SKM-1 treated with dmso at 0.1 percent for 144 hours (cell line): ENCODE results near the gene KCNK7.

Source experiments
- DNase-seq: peaks from one replicate; lab custom pipeline; 2025; ENCODE audit not compliant: unreplicated experiment; lab: John Stamatoyannopoulos, UW

Gene KCNK7

DNA sequence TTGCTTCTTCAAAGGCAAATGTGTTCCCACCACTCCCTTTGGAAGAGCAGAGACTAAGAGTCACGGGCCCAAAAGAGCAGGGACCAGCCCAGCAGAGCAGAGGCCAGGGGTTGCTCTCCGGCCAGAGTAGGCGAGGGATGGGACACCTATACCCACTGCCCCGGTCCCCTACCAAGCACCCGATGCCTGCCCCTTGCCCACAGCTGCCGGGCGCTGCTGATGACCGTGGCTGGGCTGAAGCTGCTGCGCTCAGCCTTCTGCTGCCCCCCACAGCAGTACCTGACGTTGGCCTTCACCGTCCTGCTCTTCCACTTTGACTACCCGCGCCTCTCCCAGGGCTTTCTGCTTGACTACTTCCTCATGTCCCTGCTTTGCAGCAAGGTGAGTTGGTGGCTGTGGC, 31.6 kb upstream of the KCNK7 start:
- no peak for DNase-seq

DNA sequence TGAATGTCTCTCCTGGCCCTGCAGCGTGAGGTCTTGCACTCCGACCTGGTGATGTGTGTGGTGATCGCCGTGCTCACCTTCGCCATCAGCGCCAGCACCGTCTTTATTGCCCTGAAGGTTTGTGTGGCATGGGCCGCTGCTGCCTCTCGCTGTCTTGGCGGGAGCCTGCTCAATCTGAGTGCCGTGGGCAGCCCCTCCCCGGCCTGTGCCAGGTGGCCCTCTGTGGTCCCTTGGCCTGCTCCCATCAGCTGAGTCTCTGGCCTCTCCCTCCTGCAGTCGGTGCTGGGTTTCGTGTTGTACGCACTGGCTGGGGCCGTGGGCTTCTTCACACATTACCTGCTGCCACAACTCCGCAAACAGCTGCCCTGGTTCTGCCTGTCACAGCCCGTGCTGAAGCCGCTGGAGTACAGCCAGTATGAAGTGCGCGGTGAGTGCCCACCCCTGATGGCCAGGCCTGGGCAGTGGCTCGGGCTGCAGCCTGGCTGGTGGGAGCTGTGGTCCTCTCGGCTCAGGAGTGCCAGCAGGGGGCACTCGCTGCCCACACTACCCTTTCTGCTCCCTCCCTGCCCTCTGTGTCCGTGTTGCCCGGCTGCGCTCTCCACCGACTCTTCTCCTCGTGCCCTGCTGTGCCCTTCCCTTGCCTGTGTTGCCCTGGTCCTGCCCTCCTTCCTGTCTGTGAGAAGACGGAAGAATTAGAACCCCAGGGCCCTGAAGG, 30.2 kb upstream of the KCNK7 start:
- no peak for DNase-seq

GRCh38 chr11:65624931-65625627, 29.5 kb upstream of the KCNK7 start:
- no peak for DNase-seq

- no peak for DNase-seq
Observed at GRCh38 chr11:65623852-65624616, 28.4 kb upstream of the KCNK7 start.

DNA sequence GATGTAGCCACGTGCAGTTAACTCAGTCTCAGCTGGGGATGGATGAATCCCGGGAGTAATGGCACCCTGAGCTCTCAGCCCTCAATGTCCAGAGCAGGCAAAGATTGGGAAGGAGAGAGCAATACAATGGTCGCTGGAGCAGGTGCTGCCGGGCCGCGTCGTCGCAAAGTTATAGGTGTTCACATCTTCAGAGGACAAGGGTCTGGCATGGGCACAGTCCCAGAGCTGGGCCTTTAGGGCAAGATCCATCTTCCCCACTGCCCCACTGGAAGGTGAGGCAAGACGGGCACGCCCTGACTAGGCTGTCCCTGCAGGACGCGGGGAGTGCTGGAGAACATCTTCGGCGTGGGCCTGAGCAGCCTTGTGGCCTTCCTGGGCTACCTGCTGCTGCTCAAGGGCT, 27.6 kb upstream of the KCNK7 start:
- DNase-seq, result no peak

GRCh38 chr11:65622011-65622410, 26.4 kb upstream of the KCNK7 start:
- no peak for DNase-seq

- no peak for DNase-seq
Observed at GRCh38 chr11:65621460-65621859, 25.9 kb upstream of the KCNK7 start.

- no peak for DNase-seq
Observed at GRCh38 chr11:65620666-65621065, 25.1 kb upstream of the KCNK7 start.

DNA sequence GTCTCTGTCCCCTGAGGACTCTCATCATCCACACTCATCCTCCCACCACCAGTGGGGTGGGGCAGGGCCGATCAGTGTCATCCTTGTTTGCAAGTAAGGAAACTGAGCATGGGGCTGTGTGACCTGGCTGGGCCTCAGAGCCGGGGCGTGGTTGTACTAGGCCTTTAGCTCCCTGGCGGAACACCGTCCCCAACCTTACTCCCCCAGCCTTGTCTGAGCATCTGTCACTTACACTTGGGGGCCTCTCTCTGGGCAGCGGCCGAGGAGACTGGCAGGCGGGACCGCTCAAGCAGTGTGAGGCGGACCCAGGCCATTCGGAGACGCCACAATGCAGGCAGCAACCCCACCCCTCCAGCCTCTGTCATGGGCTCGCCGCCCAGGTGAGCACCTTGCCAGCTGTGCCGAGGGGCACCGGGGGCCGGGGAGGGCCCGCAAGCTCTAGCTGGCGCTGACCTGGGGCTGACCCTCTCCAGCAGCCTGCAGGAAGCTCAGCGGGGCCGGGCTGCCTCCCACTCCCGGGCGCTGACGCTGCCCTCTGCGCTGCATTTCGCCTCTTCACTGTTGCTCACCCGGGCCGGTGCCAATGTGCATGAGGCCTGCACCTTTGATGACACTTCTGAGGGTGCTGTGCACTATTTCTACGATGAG, 23.8 kb upstream of the KCNK7 start:
- no peak for DNase-seq

GRCh38 chr11:65618763-65619162, 23.2 kb upstream of the KCNK7 start:
- no peak for DNase-seq

- no peak for DNase-seq
Observed at GRCh38 chr11:65617990-65618751, 22.6 kb upstream of the KCNK7 start.

- no peak for DNase-seq
Observed at GRCh38 chr11:65617136-65617850, 21.7 kb upstream of the KCNK7 start.

- DNase-seq, result no peak
Observed at GRCh38 chr11:65616575-65617001, 21.0 kb upstream of the KCNK7 start.

- no peak for DNase-seq
Observed at GRCh38 chr11:65615950-65616574, 20.5 kb upstream of the KCNK7 start.

DNA sequence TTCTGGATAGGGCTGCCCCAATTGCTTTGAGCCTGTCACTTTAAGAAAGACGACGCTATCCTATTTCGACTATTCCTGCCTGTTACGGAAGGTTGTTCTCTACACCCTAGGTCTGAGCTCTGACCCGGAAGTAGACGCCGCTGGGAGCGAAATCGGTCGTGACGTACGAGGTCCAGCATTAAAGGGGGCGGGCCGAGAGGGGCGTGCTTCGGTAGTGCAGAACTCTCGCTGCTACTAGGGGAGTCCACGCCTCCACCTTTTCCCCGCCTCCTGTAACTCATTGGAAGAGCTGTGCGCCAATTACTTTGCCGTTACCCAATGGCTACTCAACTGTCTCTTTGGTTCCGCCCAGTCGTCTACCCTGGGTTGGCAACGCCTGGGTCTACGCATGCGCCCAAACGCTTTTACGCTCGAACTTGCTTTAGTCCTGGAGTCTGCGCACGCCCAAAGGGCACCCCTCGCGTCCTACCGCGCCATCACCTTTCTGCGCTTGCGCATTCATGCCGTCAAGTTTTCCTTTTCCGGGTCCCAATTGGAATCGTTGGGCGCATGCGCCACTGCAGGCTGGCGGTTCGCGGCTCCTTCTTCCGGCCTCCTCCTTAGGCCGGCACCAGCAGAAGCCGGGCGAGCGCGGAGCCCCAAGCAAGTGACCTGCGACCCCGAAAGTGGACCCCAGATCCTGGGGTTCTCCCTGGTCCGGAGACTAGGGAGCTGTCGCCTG, 19.8 kb upstream of the KCNK7 start, which contains the start of gene PCNX3:
Gene PCNX3, plus strand, starts transcription at position 548 of the 721 bp plus-strand sequence. CDS start 536 bp downstream, outside the sequence.
- peak; percentile 100 for DNase-seq

DNA sequence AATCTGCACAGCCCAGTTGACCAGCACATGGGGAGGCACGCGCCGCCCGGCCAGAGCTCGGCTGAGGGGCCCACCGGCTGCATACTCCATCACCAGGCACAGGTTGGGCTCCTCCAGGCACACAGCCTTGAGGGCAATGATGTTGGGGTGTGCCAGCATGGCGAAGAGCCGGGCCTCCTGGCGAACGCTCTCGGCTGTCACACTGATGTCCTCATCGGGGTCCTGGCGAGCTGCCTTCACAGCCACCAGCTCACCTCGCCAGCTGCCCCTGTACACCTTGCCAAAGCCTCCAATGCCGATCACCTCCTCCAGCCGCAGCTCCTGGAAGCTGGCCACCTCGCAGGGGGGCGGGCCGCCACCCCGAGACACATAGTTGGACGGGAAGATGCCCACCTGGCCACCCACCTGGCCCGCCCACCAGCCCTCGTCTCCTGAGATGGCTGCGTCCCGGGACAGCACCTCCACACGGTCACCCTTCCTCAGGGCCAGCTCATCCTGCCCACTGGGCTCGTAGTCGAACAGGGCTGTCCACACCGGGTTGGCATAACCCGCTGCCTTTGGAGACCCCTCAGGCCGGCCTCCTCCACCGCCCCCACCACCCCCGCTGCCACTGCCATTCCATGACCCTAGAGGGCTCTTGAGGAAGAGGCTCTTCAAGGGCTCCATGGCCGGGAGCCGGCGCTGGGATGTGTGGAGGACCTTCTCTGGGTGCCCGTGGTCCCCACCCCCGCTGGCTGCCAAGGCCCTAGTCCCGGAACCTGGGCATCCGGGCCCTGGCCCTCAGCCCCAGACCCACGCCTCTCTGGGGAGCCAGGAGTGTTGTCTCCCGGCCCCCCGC, 17.7 kb upstream of the KCNK7 start:
- DNase-seq, result no peak

DNA sequence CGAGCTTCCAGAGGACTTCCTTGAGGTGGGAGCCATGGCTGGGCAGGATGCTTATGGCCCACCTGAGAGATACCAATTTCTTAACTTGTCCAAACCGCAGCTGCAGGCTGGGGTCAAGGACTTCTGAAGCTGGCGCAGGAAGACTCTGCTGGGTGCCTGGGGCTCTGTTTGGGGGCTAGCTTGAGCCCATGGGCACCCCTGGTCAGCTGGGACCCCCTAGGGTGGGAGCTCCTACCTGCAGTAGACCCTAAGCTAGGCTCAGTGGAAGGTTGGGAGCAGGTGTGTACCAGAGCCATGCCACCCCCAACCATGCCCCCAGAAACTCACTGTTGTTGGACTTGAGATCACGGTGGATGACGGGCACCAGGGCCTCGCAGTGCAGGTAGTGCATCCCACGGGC, 17.1 kb upstream of the KCNK7 start:
- no peak for DNase-seq
